Measurements from ENCODE around the gene PLEKHG5. TPM values are rescaled to one million over a fixed set of nuclear protein-coding genes. Genes with fewer than 3 reads are reported as not detected.

PLEKHG5 gene
- polyA plus RNA-seq, 3 donors from 2014 or later, result 0.08 TPM; not detected in 2

DNA sequence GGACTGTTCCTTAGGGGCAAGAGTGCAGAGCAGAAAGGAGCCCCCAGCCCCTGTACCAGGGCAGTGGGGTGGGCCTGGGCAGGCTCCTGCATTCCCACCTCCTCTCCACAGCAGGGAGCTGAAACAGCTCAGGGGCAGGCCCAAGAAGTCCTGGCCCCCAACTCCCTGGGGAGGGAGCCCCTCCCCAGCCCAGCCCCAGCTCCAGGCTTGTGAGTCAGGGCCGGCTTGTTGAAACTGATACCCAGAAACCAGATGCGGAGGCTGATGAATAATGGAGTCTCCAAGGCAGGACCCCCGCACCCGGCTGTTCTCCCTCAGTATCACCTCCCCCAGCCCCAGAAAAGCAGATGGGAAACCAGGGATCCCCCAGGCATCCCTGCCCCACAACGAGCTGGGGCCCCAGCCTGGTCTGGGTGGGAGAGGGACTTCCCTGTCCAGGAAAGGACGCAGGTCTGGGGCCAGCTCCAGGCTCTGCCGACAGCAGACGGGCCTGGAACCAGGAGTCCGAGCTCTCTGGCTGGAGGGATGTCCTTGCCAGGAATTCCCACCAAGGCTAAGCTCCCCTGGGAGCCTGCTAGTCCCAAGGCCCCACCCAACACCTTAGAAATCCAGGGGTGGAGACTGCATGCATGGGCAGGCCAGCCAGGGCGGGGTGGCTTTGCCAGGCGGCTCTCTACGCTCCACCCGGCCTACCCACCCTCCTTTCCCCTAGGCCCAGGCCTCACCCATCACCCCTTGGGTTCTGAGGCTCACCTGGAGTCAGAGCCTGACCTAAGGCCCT is 2.7 kb downstream of the PLEKHG5 start:
- DNase-seq, result no peak
- no peak overlapping the region for H3K27ac Mint-ChIP-seq
- H3K27me3 Mint-ChIP-seq (ENCODE audit: low read depth in 3 of 3), result peaks cover 9 to 13% (median 12%) of the 10 kb centered on the region in 3 donors
- no peaks in the 10 kb centered on the region for H3K36me3 Mint-ChIP-seq
- peaks cover 6 to 12% of the 10 kb centered on the region in 2 donors for H3K4me1 Mint-ChIP-seq
- H3K4me3 Mint-ChIP-seq, result no peak overlapping the region
- peaks cover 0 to 3% (median 0%) of the 10 kb centered on the region in 6 donors for H3K9me3 Mint-ChIP-seq

DNA sequence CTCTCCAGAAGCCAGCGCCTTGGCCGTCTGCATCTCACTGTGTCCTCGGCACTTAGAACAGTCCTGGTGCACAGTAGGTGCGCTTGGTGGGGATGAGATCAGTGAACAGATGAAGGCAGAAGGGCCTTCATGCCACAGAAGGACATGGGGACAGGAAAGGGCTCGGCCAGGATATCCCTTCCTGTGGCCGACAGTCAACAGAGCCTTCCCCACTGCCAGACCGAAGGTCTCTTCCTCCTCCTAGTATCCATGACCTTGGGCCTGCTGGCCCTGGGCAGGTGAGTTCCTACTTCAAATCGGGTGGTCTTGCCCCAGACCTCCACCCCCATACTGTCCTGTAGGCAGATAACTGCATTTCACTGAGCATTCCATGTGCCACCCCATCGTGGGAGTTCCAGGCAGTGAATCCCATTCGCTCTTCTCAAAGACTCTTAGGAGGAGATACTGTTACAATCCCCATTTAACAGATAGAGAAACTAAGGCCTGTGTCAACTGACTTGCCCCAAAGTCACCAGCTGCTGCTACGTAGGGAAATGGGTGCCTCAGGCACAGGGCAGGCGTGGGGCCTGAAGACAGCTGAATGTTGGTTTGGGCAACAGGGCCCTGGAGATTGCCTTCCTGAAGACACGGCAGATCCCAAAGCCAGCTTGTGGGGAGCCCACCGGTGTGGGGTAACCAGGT is 3.5 kb downstream of the PLEKHG5 start:
- Mint-ChIP-seq H3K27ac (no peak overlapping the region), H3K4me3 (no peak overlapping the region), H3K27me3 (ENCODE audit: low read depth in 3 of 3) (peaks cover 10 to 13% (median 12%) of the 10 kb centered on the region in 3 donors), H3K36me3 (no peaks in the 10 kb centered on the region), H3K4me1 (peaks cover 6 to 12% of the 10 kb centered on the region in 2 donors), H3K9me3 (peaks cover 0 to 3% (median 0%) of the 10 kb centered on the region in 6 donors)
- DNase-seq, result no peak

DNA sequence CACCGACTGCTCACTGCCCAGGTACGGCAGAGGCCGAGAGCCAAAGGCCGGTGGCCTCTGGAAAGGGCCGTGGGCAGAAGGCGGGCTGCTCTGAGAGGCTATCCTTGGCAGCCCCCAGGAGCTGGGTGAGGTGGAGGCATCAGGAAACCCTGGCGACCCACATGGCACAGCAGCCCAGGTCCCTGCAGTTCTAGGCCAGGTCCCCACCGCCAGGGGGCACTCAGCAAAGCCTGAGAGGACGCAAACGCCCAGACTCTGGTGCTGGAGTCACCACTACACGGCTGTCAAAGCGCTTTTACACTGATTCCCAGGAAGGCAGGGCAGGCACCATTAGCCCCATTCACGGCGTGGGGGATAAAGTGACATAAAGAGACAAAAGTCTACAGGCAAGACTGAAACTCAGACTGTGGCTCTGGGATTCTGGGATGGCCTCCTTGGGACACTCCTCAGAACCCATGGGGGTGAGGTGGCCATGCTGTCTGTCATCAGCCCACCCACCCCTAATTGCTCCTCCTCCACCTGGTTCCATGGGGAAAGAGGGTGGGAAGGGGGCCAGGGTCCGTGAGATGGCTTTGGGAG is 4.9 kb downstream of the PLEKHG5 start:
- H3K27me3 Mint-ChIP-seq (ENCODE audit: low read depth in 3 of 3), result peaks cover 11 to 14% (median 14%) of the 10 kb centered on the region in 3 donors
- H3K9me3 Mint-ChIP-seq, result peaks cover 0 to 3% (median 0%) of the 10 kb centered on the region in 6 donors
- H3K27ac Mint-ChIP-seq, result no peak overlapping the region
- DNase-seq, result peak; percentile 58 to 66 (median 62)
- peaks cover 6 to 10% of the 10 kb centered on the region in 2 donors for H3K4me1 Mint-ChIP-seq
- H3K4me3 Mint-ChIP-seq, result no peak overlapping the region
- no peaks in the 10 kb centered on the region for H3K36me3 Mint-ChIP-seq

DNA sequence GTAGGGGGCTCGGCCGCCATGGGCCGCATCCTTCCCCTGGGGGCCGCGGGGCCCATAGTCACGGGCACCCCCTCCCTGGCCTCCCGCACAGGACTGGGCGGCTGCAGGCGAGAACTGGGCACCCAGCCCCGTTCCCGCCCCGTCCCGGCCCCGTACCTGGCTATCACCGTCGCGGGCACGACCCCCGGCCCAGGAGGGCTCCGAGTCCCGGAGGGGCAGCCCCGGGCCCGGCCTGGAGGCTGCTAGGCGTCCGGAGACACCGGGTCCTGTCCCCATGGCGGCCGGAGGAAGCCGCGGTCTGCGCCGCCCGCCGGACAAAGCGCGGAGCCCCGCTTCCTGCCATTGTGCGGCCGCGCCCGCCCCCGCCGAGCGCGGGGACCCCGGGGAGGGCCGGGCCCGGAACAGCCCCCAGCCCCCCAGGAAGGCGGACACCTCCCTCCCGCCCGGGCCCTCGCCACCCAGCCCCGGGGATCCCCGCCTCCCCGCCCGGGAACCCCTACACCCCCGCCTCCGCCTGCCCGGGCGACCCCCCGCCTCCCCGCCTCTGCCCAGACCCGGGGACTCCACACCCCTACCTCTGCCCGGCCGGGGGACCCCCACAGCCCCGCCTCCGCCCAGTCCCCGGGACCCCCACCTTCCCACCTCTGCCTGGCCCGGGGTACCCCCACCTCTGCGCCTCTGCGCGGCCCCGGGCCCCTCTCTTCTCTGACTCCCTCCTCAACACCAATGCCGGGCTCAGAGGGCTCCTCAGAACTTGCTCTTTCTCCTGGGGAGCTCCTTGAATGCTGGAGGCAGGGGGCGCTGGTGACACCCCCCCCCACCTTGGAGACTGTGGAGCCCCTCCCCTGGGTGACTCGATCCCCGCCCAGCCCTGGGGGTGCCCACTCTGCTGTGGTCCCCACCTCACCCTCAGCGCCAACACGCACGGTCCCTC is 6.0 kb downstream of the PLEKHG5 start:
- Mint-ChIP-seq H3K27me3 (ENCODE audit: low read depth in 3 of 3) (peaks cover 6 to 11% (median 10%) of the 10 kb centered on the region in 3 donors), H3K9me3 (peaks cover 0 to 3% (median 0%) of the 10 kb centered on the region in 6 donors), H3K36me3 (no peaks in the 10 kb centered on the region), H3K4me3 (no peak overlapping the region), H3K4me1 (peaks cover 0 to 7% of the 10 kb centered on the region in 2 donors), H3K27ac (no peak overlapping the region)
- no peak for DNase-seq

DNA sequence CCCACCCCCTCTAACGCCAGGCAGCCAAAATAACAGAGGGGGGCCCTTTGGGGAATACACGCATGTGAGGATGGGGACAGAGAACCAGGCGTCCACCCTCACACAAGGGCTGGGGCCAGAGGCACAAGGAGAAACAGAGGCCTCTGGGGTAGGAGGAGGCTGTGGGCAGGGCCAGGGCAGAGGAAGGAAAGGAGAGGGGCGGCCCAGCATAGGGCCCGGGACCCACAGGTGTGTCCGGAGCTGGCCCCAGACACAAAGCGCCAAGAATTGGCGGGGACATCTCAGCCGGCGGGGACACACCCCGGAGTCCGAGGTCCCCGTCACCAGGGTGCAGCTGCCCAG is 6.7 kb downstream of the PLEKHG5 start:
- peaks cover 6 to 11% (median 10%) of the 10 kb centered on the region in 3 donors for H3K27me3 Mint-ChIP-seq (ENCODE audit: low read depth in 3 of 3)
- no peaks in the 10 kb centered on the region for H3K36me3 Mint-ChIP-seq
- no peak overlapping the region for H3K4me3 Mint-ChIP-seq
- peaks cover 0 to 5% of the 10 kb centered on the region in 2 donors for H3K4me1 Mint-ChIP-seq
- DNase-seq, result no peak
- H3K9me3 Mint-ChIP-seq, result peaks cover 0 to 3% (median 0%) of the 10 kb centered on the region in 6 donors
- no peak overlapping the region for H3K27ac Mint-ChIP-seq

GRCh38 chr1:6483761-6484117 is 7.7 kb downstream of the PLEKHG5 start:
- H3K4me3 Mint-ChIP-seq, result no peak overlapping the region
- H3K36me3 Mint-ChIP-seq, result no peaks in the 10 kb centered on the region
- no peak overlapping the region for H3K27ac Mint-ChIP-seq
- H3K4me1 Mint-ChIP-seq, result peaks cover 0 to 5% of the 10 kb centered on the region in 2 donors
- H3K9me3 Mint-ChIP-seq, result peaks cover 0 to 3% (median 0%) of the 10 kb centered on the region in 6 donors
- peaks cover 6 to 11% (median 10%) of the 10 kb centered on the region in 3 donors for H3K27me3 Mint-ChIP-seq (ENCODE audit: low read depth in 3 of 3)
- DNase-seq, result no peak

- Mint-ChIP-seq H3K4me3 (no peak overlapping the region), H3K27me3 (ENCODE audit: low read depth in 3 of 3) (peaks cover 6 to 11% (median 10%) of the 10 kb centered on the region in 3 donors), H3K9me3 (peaks cover 0 to 3% (median 0%) of the 10 kb centered on the region in 6 donors), H3K27ac (no peak overlapping the region), H3K4me1 (peaks cover 0 to 5% of the 10 kb centered on the region in 2 donors), H3K36me3 (no peaks in the 10 kb centered on the region)
- no peak for DNase-seq
These were observed 8.3 kb downstream of the PLEKHG5 start for GRCh38 chr1:6483017-6483760.

DNA sequence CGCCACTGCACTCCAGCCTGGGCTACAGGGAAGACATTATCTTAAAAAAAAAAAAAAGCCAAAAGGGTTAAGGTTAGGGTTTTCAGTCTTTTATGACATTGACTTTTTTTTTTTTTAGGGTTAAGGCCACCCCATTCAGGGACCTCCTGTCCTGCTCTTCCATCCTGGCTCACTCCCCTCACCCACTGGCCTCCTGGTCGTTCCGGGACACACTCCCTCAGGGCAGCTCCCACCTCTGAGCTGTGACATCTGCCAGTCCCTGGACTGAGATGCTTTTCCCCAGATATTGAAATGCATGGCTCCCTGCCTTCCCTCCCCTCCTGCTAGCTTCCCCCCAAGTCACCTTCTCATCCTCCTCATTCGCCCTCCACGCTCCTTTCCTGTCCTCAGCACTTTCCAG is 9.6 kb downstream of the PLEKHG5 start:
- H3K4me3 Mint-ChIP-seq, result no peak overlapping the region
- H3K4me1 Mint-ChIP-seq, result peaks cover 0 to 5% of the 10 kb centered on the region in 2 donors
- H3K27ac Mint-ChIP-seq, result no peak overlapping the region
- H3K27me3 Mint-ChIP-seq (ENCODE audit: low read depth in 3 of 3), result peaks cover 3 to 11% (median 7%) of the 10 kb centered on the region in 3 donors
- H3K36me3 Mint-ChIP-seq, result no peaks in the 10 kb centered on the region
- DNase-seq, result no peak
- no peaks in the 10 kb centered on the region for H3K9me3 Mint-ChIP-seq

GRCh38 chr1:6477039-6477820 is 14.2 kb downstream of the PLEKHG5 start:
- no peak for DNase-seq
- Mint-ChIP-seq H3K9me3 (no peaks in the 10 kb centered on the region), H3K27ac (no peak overlapping the region), H3K4me1 (no peaks in the 10 kb centered on the region), H3K36me3 (no peaks in the 10 kb centered on the region), H3K4me3 (no peak overlapping the region), H3K27me3 (ENCODE audit: low read depth in 3 of 3) (peaks cover 0 to under 1% (median 0%) of the 10 kb centered on the region in 3 donors)

GRCh38 chr1:6476483-6476882 is 15.0 kb downstream of the PLEKHG5 start:
- Mint-ChIP-seq H3K27me3 (ENCODE audit: low read depth in 3 of 3) (no peaks in the 10 kb centered on the region), H3K4me1 (no peaks in the 10 kb centered on the region), H3K27ac (no peak overlapping the region), H3K9me3 (no peaks in the 10 kb centered on the region), H3K36me3 (no peaks in the 10 kb centered on the region), H3K4me3 (no peak overlapping the region)
- no peak for DNase-seq

DNA sequence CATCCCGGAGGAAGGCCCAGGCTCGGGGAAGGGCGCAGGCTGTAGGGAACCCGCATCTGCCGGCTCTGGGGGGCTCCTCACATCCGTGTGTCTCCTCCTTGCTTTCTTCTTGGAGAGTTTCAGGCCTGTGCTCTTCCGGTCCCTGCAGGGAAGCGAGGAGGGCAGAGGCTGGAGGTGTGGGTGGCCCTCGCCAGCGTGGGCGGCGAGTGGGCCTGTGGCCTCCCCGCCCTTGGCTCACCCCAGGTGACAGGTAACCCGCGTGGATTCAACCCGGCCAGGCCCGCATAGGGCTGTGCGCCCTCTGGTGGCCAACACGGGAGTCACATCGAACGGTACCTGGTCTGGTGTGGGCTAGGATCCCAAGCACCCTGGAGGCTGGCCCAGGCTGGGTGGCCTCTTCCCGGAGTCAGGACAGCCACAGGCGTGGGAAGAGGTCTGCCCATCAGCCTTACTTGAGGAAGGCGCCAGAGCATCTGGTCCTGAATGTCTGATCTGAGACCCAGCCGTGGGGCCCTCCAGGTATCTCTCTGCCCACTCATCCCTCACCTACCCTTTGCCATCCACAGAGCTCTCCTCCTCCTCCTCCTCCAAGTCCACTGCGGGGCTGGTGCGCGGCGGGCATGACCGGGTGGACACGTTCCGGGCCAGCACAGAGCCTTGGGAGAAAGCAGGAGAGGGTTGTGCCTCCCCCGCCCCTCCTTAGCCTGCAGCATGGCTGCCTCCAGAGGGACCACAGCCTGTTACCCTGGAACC is 15.9 kb downstream of the PLEKHG5 start:
- Mint-ChIP-seq H3K4me3 (no peak overlapping the region), H3K36me3 (no peaks in the 10 kb centered on the region), H3K27me3 (ENCODE audit: low read depth in 3 of 3) (no peaks in the 10 kb centered on the region), H3K9me3 (no peaks in the 10 kb centered on the region), H3K4me1 (no peaks in the 10 kb centered on the region), H3K27ac (peak overlapping the region in 1 of 6 donors; percentile 61)
- peak; percentile 59 to 65 (median 60) for DNase-seq

DNA sequence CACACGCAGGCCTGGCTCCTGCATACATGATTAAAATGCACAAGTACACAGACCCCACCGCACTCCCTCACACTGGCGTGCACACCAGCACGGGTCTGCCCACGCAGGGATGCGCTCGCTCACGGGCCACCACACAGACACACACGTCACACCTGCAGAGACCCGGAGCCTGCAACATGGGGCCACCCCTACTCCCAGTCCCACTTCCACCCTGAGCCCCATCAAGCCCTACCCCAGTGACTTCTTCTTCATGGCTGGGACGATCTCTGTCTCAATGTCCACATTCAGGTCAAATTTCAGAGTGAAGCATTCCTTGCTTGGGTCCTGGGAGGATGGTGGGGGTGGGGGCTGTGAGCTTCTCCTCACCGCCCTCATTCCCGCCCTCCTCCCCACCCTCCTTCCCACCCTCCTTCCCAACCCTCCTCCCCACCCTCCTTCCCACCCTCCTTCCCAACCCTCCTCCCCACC is 16.6 kb downstream of the PLEKHG5 start:
- H3K27ac Mint-ChIP-seq, result no peak overlapping the region
- no peaks in the 10 kb centered on the region for H3K36me3 Mint-ChIP-seq
- DNase-seq, result no peak
- H3K9me3 Mint-ChIP-seq, result no peaks in the 10 kb centered on the region
- no peaks in the 10 kb centered on the region for H3K4me1 Mint-ChIP-seq
- no peak overlapping the region for H3K4me3 Mint-ChIP-seq
- H3K27me3 Mint-ChIP-seq (ENCODE audit: low read depth in 3 of 3), result no peaks in the 10 kb centered on the region
